Hindlimb muscle (tissue), 1 donor: Measurements from ENCODE around the gene DCUN1D2. TPM values are rescaled to one million over a fixed set of nuclear protein-coding genes. Genes with fewer than 3 reads are reported as not detected.

ENCODE experiments used
- DNase-seq: peaks from one replicate; pipeline ENCODE4 v3.0.0-alpha.2; 2013
- polyA plus RNA-seq: library from polyadenylated mRNA; unstranded; fragments of 120-200 nt; gene quantifications from one replicate; pipeline ENCODE4 v1.2.1, GENCODE V29; 2013; ENCODE audit not compliant: insufficient read length

DCUN1D2 gene
- polyA plus RNA-seq, 1 donor = 19.5 TPM

DNA sequence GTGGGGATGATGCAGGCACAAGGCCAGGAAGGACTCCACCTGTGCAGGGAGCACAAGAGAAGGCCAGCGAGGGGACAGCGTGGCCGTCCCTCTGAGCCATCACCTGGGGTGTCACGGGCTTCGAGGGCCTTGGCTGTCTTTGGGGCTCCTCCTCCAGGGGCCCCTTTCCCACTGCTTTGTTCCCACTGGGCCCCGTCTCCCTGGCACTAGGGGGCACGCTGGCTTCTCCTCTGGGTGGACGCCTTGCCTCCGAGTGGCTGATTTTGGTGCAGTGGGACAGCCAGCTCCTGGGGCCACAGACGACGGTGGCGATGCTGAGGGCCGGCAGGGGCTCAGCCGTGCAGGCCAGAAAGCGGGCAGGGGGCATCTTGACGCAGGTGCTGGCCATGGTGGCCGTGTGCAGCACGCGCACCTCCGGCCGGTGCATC lies 83.4 kb downstream of the DCUN1D2 start:
- no peak for DNase-seq

DNA sequence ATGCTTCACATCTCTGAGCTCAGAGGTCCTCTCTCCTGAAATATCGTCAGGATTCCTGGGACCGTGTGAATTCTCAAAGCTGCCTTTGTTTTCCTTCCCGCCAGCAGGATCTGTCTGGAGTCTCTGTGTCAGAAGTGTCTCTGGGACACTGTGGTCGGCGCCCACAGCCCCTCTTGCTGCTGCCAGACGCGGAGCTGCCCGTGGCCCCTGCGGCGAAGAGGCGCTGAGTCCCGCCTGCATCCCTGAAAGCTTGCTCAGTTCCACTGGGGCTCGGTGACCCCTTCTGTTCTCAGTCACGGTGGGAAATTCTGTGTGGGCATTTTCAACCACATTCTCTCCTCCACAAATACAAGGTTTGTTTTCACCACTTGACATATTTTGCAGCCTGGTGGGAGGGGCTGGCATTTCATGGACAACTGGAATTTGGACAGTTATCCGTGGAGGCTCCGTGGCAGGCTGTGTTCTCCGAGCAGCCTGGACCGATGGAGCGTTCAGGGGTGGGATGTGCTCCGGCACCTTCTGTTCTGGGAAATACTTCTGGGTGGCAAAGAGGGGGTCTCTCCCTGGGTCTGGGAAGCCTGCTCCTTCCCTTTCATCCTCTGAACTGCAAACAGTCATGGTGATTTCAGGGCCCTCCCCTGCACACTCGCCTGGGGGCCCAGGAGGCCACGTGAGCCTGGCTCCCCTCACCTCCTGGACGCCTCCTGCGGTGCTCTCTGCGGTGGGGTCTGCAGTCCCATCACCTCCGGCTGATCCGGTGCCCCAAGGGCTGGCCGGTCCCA lies 84.0 kb downstream of the DCUN1D2 start:
- DNase-seq = no peak

Other genes starting within 250 kb of the DCUN1D2 start
- gene LAMP1, start 193.5 kb downstream of the DCUN1D2 start, polyA plus RNA-seq = 89.0 TPM
- 3.7 TPM for gene GRTP1, start 126.6 kb downstream of the DCUN1D2 start, polyA plus RNA-seq
- gene ADPRHL1, start 37.2 kb downstream of the DCUN1D2 start, polyA plus RNA-seq = 263 TPM
- 55.5 TPM for gene TFDP1, start 94.0 kb upstream of the DCUN1D2 start, polyA plus RNA-seq
- not detected for gene ATP4B, start 167.5 kb upstream of the DCUN1D2 start, polyA plus RNA-seq
- 0.34 TPM for gene GRK1, start 176.5 kb upstream of the DCUN1D2 start, polyA plus RNA-seq